Inflammatory macrophage treated with lipopolysaccharide for 4 hours (primary cell): Measurements from ENCODE around the gene RIN3.

Experiments used
- DNase-seq: peaks from one replicate; pipeline ENCODE4 v3.0.0-alpha.2; 2020

RIN3 gene

GRCh38 chr14:92695562-92695961 is 182.0 kb downstream of the RIN3 start:
- no peak for DNase-seq

- peak; percentile 59 for DNase-seq
Observed at GRCh38 chr14:92696366-92696765, 182.8 kb downstream of the RIN3 start.

- DNase-seq = no peak
Observed at GRCh38 chr14:92698393-92698792, 184.8 kb downstream of the RIN3 start.

- DNase-seq = no peak
Observed at GRCh38 chr14:92701826-92702225, 188.2 kb downstream of the RIN3 start.

GRCh38 chr14:92702441-92702918 is 188.9 kb downstream of the RIN3 start:
- DNase-seq = peak; percentile 64

- no peak for DNase-seq
Observed at GRCh38 chr14:92703516-92703915, 189.9 kb downstream of the RIN3 start.

GRCh38 chr14:92704036-92704804 is 190.6 kb downstream of the RIN3 start:
- DNase-seq = peak; percentile 96

- DNase-seq = no peak
Observed at GRCh38 chr14:92704821-92705220, 191.2 kb downstream of the RIN3 start.

- no peak for DNase-seq
Observed at GRCh38 chr14:92706386-92706785, 192.8 kb downstream of the RIN3 start.

- no peak for DNase-seq
Observed at GRCh38 chr14:92709340-92710000, 195.9 kb downstream of the RIN3 start.

- DNase-seq = no peak
Observed at GRCh38 chr14:92710001-92710341, 196.4 kb downstream of the RIN3 start.

- no peak for DNase-seq
Observed at GRCh38 chr14:92711976-92712653, 198.5 kb downstream of the RIN3 start.

GRCh38 chr14:92712654-92713051 is 199.1 kb downstream of the RIN3 start:
- no peak for DNase-seq

GRCh38 chr14:92714739-92715307 is 201.2 kb downstream of the RIN3 start:
- DNase-seq = peak; percentile 78

GRCh38 chr14:92716131-92716530 is 202.6 kb downstream of the RIN3 start:
- DNase-seq = no peak

GRCh38 chr14:92717571-92718042 is 204.0 kb downstream of the RIN3 start:
- DNase-seq = no peak

GRCh38 chr14:92718664-92719063 is 205.1 kb downstream of the RIN3 start:
- no peak for DNase-seq

- no peak for DNase-seq
Observed at GRCh38 chr14:92719421-92719820, 205.8 kb downstream of the RIN3 start.

- no peak for DNase-seq
Observed at GRCh38 chr14:92719890-92720323, 206.3 kb downstream of the RIN3 start.

GRCh38 chr14:92724516-92725340 is 211.1 kb downstream of the RIN3 start:
- peak; percentile 98 for DNase-seq

GRCh38 chr14:92726135-92726932 is 212.8 kb downstream of the RIN3 start:
- peak; percentile 95 for DNase-seq

- DNase-seq = no peak
Observed at GRCh38 chr14:92726933-92727262, 213.3 kb downstream of the RIN3 start.
